T follicular helper cell (primary cell): ENCODE data around the gene ERGIC1.
"Not testable (repeated sequence)": the region's sequence is repeated elsewhere in the genome, so short reads cannot be mapped to it uniquely, and the experiment has no call there.

Experiments
- DNase-seq: peaks from one replicate; pipeline ENCODE4 v3.0.0-alpha.2; 2020; ENCODE audit warnings: low read depth

ERGIC1 gene

DNA sequence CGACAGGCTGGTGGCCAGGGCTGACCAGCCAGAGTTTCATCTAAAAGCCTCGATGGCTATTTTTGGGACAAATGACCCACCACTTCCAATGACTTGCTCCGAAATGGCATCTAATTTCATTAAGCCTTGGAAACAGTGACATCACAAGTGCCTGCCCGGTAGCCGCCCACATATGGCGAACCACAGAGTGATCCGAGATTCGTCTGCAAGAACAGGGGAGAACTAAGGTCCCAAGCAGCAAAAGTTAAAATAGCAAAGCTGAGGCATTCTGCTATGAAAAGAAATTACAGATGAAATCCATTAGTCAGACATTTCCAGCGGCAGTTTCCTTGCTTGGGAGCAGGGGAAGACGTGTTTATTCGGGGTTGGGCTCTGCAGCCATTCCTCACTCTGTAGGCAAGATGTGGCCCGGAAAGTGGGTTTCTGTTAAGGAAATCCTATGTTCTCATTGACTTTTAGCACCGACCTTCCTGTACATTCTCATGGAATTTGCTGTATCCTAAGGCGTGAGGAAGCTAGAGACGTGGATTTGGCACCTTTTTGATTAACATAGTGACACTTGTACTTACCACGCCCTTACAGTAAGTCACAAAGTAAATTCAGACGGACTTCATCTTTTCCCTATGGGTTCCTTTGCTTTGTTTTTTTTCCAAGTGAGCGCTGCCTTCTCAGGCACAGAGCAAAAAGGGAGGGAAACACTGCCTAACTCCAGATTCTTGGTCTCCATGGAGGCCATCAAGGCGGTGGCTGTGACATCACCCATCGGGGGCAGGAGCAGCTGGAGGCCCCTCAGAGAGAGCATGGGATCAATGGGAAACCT is 45.1 kb downstream of the ERGIC1 start:
- no peak for DNase-seq

DNA sequence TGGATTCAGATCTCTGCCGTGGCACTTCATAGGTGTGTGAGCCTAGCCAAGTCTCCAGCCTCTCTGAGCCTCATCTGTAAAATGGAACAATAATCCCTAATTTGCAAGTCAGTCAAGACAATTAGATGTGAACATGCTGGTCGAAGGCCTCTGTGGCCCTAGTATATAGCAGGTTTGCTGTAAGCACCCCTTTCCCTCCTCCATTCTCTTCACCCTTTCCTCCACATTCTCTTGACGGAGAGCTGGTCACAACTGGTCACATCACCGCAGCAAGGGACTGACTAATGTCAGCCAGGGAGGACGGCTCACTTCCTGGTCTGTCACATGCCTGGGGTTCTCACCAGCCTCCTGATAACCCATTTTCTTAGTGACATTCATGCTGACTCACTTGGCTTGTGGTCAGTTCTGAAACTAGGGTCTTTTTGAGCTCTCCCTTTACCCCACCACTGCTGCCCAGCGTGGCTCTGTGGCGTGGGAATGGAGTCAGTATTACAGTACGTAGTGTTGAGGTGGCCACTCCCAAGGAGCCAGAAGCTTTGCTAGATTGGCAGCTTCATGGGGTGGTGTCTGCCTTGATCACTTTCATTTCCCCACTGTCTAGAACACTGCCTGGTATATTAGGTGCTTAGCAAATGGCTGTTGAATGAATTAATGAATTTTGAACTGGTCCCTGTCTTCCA is 47.8 kb downstream of the ERGIC1 start:
- DNase-seq: no peak

DNA sequence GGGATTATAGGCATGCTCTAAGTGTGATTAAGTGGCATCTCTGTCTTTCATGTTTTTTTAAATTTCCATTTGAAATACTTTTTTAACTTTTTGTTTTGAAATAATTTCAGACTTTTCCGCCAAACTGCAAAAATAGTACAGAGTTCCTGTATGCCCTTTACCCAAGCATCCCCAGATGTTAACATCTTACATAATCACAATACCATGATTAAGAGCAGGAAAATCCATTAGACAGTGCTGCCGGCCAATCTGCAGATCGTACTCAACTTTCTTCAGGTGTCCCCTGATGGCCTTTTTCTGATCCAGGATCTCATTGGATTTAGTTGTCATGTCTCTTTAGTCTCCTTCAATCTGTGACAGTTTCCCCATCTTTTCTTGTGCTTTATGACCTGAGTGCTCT is 49.0 kb downstream of the ERGIC1 start:
- no peak for DNase-seq

GRCh38 chr5:172885597-172886340 is 51.7 kb downstream of the ERGIC1 start:
- no peak for DNase-seq

DNA sequence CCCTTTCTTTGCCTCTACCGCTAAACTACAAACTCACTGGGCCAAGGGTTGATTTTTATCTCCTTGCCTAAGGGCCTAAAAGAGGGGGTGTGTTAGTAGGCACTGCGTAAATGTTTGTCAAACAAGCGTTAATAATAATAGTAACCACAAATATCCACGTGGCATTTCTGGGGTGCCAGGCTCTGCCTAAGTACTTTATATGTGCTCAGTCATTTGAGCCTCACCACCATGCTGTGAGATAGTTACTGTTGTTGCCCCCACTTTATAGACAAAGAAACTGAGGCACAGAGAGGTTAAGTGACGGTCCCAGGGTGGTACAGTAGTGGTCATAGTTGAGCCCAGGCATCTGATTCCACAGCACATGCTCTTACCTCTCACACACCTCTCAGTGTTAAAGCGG is 52.4 kb downstream of the ERGIC1 start:
- no peak for DNase-seq

GRCh38 chr5:172886974-172887501 is 53.0 kb downstream of the ERGIC1 start:
- DNase-seq: no peak

DNA sequence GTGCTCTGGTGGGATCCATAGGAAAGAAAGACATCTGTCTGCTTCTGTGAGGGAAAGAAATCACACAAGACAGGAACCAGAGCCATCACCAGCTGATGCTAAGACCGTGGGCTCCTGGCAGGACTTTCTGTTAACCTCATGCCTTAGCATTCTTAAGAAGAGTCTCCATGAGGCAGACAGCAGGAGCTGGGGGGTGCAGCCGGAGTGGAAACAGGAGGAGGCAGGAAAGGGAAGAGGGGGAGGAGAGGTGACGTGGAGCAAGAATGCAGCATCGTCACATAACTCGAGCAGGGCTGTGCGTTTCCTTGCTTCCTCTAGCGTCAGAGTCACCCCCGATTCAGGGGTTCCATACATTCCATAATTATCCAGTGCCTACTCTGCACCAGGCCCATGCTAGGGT is 53.6 kb downstream of the ERGIC1 start:
- no peak for DNase-seq

- no peak for DNase-seq
Measured at GRCh38 chr5:172890659-172891058, 56.6 kb downstream of the ERGIC1 start.

- no peak for DNase-seq
Measured at GRCh38 chr5:172891716-172892421, 57.8 kb downstream of the ERGIC1 start.

DNA sequence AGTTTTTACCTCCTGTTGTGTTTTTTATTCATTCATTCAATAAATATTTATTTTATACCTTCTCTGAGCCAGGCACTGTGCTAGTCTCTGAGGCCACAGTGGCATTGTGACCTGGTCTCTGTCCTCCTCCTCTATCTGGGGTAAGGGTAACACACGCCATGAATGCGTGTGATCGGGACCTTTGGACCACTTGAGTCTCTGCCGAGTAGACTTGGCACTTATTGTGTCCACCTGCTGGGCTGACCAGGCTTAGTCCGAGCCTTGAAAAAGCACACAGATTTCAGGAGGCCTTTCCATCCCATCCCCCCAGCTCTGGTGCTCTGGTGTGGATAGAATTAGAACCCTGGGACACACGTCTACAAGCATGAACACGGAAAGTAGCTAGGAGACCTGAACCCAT is 58.7 kb downstream of the ERGIC1 start:
- DNase-seq: no peak

DNA sequence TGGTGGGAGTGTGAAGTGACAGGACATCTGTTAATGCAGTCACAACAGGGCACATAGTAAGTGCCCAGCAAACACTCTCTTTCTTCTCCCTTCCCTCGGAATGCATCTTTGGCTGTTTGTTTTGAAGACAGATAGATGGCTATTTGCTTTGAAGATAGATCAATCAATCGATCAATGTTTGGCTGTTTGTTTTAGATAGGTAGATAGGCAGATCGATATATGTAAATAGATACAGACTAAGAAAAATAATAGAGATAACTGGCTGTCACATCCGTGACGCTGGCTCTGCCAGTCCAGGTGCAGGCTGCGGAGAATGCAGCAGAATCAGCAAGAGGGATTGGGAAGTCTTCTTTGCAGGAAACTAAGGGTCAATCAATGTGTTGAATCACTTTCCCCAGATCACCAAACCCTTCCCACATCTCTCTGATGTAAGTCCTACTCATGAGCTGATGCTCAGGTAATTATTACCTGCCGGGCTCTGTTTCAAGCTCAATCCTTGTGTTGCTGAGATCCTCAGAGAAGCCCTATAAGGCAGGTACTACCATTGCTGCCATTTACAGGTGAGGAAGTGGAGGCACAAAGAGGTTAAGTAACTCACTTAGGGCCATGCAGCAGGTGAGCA is 60.8 kb downstream of the ERGIC1 start:
- no peak for DNase-seq

DNA sequence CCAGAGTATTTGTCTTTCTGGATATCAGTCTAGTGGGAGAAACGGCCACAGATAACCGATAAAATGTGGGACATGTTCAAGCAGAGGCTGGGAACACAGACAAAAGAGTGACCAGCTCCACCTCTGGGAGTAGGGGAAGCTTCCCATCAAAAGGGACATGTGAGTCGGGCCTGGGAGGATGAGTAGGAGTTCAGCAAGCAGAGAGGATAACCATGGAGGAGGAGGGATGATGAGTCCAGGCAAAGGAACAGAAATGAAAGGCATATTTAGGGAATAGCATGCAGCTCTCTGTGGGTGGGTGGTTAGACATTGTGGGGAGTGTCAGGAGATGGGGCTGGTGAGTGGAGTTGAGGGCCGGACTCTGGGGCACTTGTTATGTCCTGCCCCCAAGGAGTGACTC is 61.5 kb downstream of the ERGIC1 start:
- DNase-seq: no peak

DNA sequence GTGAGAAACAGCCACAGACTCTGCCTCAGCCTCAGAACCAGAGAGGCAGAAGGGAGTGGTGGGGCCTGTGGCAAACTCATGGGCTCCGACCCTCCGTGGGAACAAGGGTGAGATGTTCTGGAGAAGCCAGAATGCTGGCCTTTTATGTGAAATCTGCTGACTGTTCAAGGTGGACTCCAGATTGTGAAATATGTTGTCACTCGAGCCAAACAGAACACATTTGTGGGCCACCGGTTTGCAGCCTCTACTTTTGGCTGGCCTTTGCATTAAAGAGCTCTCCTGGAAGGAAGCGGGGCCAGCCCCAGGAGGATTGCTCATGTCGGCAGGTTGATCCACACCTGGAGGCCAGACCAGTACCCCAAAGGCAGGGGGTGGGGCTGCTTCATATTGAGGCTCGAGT is 62.4 kb downstream of the ERGIC1 start:
- no peak for DNase-seq

- not testable (repeated sequence) for DNase-seq
Measured at GRCh38 chr5:172897067-172897466, 63.0 kb downstream of the ERGIC1 start.

DNA sequence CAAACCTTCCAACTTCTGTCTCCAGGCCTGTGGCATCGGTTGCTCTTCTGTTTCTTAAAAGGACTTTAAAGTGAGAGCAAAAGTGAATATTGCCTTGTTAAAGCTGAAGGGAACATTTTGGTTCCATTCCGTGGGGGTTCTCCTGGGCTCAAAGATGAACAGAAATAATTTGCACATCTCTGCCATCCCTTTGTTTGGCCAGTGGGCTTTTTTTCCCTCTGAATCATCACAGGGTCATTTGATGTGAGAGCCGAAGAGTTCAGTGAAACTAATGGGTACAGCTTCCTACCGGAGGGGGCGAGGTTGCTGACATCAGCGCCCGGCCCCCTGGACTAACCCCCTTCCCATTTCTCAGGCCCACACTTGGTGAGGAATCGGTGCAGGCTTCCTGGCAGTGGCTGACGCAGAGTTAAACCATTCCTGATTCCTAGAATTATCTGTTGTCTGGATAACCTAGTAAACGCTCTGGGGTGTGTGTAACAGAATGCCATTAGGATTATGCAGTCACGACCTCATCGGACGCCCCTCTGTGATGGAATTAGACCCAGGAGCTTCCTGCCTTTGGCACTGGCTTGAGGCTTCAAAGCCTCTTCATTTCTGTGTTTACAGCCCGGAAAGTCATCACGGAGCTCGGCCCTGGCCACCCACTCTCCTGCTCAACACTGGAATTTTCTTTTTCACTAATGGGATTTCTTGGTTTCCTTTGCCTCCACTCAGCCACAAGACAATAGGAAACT is 63.6 kb downstream of the ERGIC1 start:
- no peak for DNase-seq

DNA sequence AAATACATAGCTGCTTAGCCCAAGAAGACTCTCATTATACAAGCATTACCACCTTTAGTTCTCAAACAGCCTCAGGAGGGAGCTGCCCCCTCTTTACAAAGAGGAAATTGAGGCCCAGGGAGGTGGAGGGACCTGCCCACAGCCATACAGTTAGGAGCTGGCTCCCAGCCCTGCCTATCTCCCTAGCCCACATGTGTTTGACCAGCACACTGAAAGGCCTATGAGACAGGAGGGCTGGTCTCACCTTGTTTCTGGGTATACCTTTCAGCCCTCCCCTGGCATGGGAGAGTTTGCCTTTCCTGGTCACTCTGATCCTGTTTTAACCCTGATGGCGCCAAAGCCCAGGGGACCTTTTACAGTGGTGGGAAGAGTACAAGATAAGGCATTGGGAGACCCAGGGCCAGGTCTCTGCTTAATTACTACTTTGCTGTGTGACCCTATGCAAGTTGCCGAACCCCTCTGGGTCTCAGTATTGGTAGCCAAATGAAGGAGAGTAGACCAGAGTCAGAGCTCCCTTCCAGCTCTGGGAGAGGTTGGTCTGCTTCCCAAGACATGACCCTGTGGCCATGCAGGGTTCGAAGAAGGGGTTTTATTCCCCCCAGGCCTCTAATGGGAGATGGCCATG is 64.3 kb downstream of the ERGIC1 start:
- DNase-seq: no peak

- DNase-seq: no peak
Measured at GRCh38 chr5:172898843-172899369, 64.9 kb downstream of the ERGIC1 start.

DNA sequence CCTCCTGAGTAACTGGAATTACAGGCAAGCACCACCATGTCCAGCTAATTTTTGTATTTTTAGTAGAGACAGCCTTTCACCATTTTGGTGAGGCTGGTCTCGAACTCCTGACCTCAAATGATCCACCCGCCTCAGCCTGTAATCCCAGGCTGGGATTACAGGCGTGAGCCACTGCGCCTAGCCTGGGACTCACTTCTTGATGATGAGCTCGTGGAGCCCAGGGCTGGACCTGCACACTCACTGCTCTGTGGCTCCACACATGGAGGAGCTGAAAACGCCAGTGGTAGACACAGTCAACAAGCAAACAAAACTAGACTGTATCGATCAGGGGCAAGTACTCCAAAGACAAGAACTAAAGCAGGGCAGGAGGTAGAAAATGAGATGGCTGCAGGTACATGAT is 65.4 kb downstream of the ERGIC1 start:
- no peak for DNase-seq

GRCh38 chr5:172901012-172901780 is 67.1 kb downstream of the ERGIC1 start:
- no peak for DNase-seq
